NCI-H2107 treated with DMSO at 0.1 percent for 48 hours (cell line): ENCODE data around the gene KRTAP9-2.
"Not testable (repeated sequence)": the region's sequence is repeated elsewhere in the genome, so short reads cannot be mapped to it uniquely, and the experiment has no call there.

Experiments used
- DNase-seq: peaks from one replicate; lab custom pipeline; 2025; ENCODE audit not compliant: unreplicated experiment; lab: John Stamatoyannopoulos, UW

The KRTAP9-2 gene

GRCh38 chr17:41232399-41233105 is 6.1 kb downstream of the KRTAP9-2 start, which contains the start of gene KRTAP9-3:
KRTAP9-3 (plus strand) TSS chr17:41232449; CDS start chr17:41232502, 53 bp downstream.
- DNase-seq, result not testable (repeated sequence)

- DNase-seq, result not testable (repeated sequence)
Measured at GRCh38 chr17:41237116-41237515, 10.7 kb downstream of the KRTAP9-2 start.

- DNase-seq, result not testable (repeated sequence)
Measured at GRCh38 chr17:41237949-41238437, 11.5 kb downstream of the KRTAP9-2 start, which contains the start of gene KRTAP9-8. KRTAP9-8 (plus strand) TSS chr17:41237999; CDS start chr17:41238052, 53 bp downstream.

GRCh38 chr17:41246995-41247787 is 20.7 kb downstream of the KRTAP9-2 start:
- not testable (repeated sequence) for DNase-seq

- DNase-seq, result not testable (repeated sequence)
Measured at GRCh38 chr17:41249637-41250240, 23.3 kb downstream of the KRTAP9-2 start, which contains the start of gene KRTAP9-4. KRTAP9-4 (plus strand) TSS chr17:41249687; CDS start chr17:41249721, 34 bp downstream.

- DNase-seq, result no peak
Measured at GRCh38 chr17:41251261-41251660, 24.8 kb downstream of the KRTAP9-2 start.

GRCh38 chr17:41254861-41255260 is 28.4 kb downstream of the KRTAP9-2 start:
- DNase-seq, result no peak

- not testable (repeated sequence) for DNase-seq
Measured at GRCh38 chr17:41255381-41256290, 29.2 kb downstream of the KRTAP9-2 start, which contains the start of gene KRTAP9-9. KRTAP9-9 (plus strand) TSS chr17:41255384.

GRCh38 chr17:41256291-41256685 is 29.8 kb downstream of the KRTAP9-2 start:
- no peak for DNase-seq

- DNase-seq, result no peak
Measured at GRCh38 chr17:41258406-41258805, 32.0 kb downstream of the KRTAP9-2 start.

- no peak for DNase-seq
Measured at GRCh38 chr17:41263212-41263611, 36.8 kb downstream of the KRTAP9-2 start.

- DNase-seq, result no peak
Measured at GRCh38 chr17:41264599-41264998, 38.2 kb downstream of the KRTAP9-2 start.

- no peak for DNase-seq
Measured at GRCh38 chr17:41265078-41265477, 38.6 kb downstream of the KRTAP9-2 start, which contains the start of gene KRTAP9-6. KRTAP9-6 (plus strand) TSS chr17:41265378; CDS start chr17:41265378, 0 bp downstream.

- DNase-seq, result no peak
Measured at GRCh38 chr17:41267711-41268110, 41.3 kb downstream of the KRTAP9-2 start.

GRCh38 chr17:41271323-41271722 is 44.9 kb downstream of the KRTAP9-2 start:
- DNase-seq, result not testable (repeated sequence)

- DNase-seq, result no peak
Measured at GRCh38 chr17:41271858-41272257, 45.4 kb downstream of the KRTAP9-2 start.

GRCh38 chr17:41275648-41276190 is 49.3 kb downstream of the KRTAP9-2 start, which contains the start of gene KRTAP9-7:
KRTAP9-7 (plus strand) TSS chr17:41275698; CDS start chr17:41275698, 0 bp downstream.
- not testable (repeated sequence) for DNase-seq
